IMR-90 (cell line): ENCODE results near the gene SLC26A4. TPM values are rescaled to one million over a fixed set of nuclear protein-coding genes. Genes with fewer than 3 reads are reported as not detected.

Source experiments
- ATAC-seq: fragments of 200-7000 bp; cut with Tn5 transposase; 2 replicates; pipeline ENCODE4 v1.9.1; 2020; ENCODE audit warnings: low read depth, mild to moderate bottlenecking, moderate library complexity
- BruUV-seq: library from RNA; stranded (reverse); fragments of 400-500 nt; replicated peaks from 2 replicates; lab custom pipeline; 2021; lab: Mats Ljungman, UMichigan
- CTCF ChIA-PET: fragments of 300-600 bp; formaldehyde crosslinking; extraction: SDS; loops from one replicate; lab custom pipeline; 2021; ENCODE audit warnings: antibody characterized with exemption; lab: Yijun Ruan, JAX
- POLR2A ChIA-PET: fragments of 300-600 bp; sonication (Branson Sonifier 250); formaldehyde crosslinking; loops from one replicate; lab custom pipeline; 2022; ENCODE audit warnings: antibody characterized with exemption; ENCODE audit not compliant: unreplicated experiment; lab: Charles Lee
- DNase-seq: peaks from one replicate; pipeline ENCODE4 v3.0.0; 2013
- H2AFZ ChIP-seq: replicated peaks from 2 replicates; pipeline ENCODE3; 2013; ENCODE audit warnings: low read length, mild to moderate bottlenecking; ENCODE audit not compliant: poor library complexity
- H2AK5ac ChIP-seq: 2 replicates; pipeline ENCODE4 v1.6.1; 2013; ENCODE audit warnings: low read depth, low read length, inconsistent platforms
- H2AK9ac ChIP-seq: replicated peaks from 2 replicates; pipeline ENCODE3; 2013; ENCODE audit warnings: mild to moderate bottlenecking, low read depth, low read length, moderate library complexity; ENCODE audit not compliant: poor library complexity
- H2BK120ac ChIP-seq: 2 replicates; pipeline ENCODE4 v1.6.1; 2013; ENCODE audit warnings: low read depth, low read length, inconsistent platforms
- H2BK15ac ChIP-seq: 3 replicates; pipeline ENCODE4 v1.6.1; 2013; ENCODE audit warnings: low read depth, low read length, inconsistent platforms
- H2BK20ac ChIP-seq: 2 replicates; pipeline ENCODE4 v1.6.1; 2013; ENCODE audit warnings: low read depth, mild to moderate bottlenecking, inconsistent platforms, low read length, moderate library complexity
- H2BK5ac ChIP-seq: 2 replicates; pipeline ENCODE4 v1.6.1; 2013; ENCODE audit warnings: mild to moderate bottlenecking, low read depth, low read length, inconsistent platforms; ENCODE audit not compliant: poor library complexity, severe bottlenecking
- H3K14ac ChIP-seq: replicated peaks from 2 replicates; pipeline ENCODE4 v1.6.1; 2013; ENCODE audit warnings: low read depth, low read length, inconsistent platforms
- H3K18ac ChIP-seq: 2 replicates; pipeline ENCODE4 v1.6.1; 2013; ENCODE audit warnings: low read depth, low read length, control low read depth
- H3K23ac ChIP-seq: 2 replicates; pipeline ENCODE4 v1.6.1; 2013; ENCODE audit warnings: low read depth, low read length, inconsistent platforms
- H3K27ac ChIP-seq: 2 replicates; pipeline ENCODE4 v1.5.1; 2013; ENCODE audit warnings: mild to moderate bottlenecking, control low read depth, low read length; ENCODE audit not compliant: insufficient read depth
- H3K27me3 ChIP-seq: 2 replicates; pipeline ENCODE4 v1.6.1; 2013; ENCODE audit warnings: low read length; ENCODE audit not compliant: control insufficient read depth, insufficient read depth
- H3K36me3 ChIP-seq: 2 replicates; pipeline ENCODE4 v1.6.1; 2013; ENCODE audit warnings: low read length, mixed read lengths; ENCODE audit not compliant: control insufficient read depth, insufficient read depth
- H3K4ac ChIP-seq: 2 replicates; pipeline ENCODE4 v1.6.1; 2013; ENCODE audit warnings: low read depth, low read length, inconsistent platforms
- H3K4me1 ChIP-seq: 2 replicates; pipeline ENCODE4 v1.6.1; 2013; ENCODE audit warnings: low read length, mixed read lengths; ENCODE audit not compliant: control insufficient read depth, insufficient read depth
- H3K4me2 ChIP-seq: 2 replicates; pipeline ENCODE4 v1.6.1; 2013; ENCODE audit warnings: low read depth, mild to moderate bottlenecking, control low read depth, low read length, moderate library complexity
- H3K4me3 ChIP-seq: 2 replicates; pipeline ENCODE4 v1.5.1; 2013; ENCODE audit warnings: low read depth, mild to moderate bottlenecking, control low read depth, low read length, moderate library complexity; ENCODE audit not compliant: insufficient read depth
- H3K56ac ChIP-seq: 2 replicates; pipeline ENCODE4 v1.6.1; 2013; ENCODE audit warnings: low read length, inconsistent platforms; ENCODE audit not compliant: insufficient read depth; ENCODE audit errors: extremely low read depth
- H3K79me1 ChIP-seq, 2 experiments: 2 replicates each; pipeline ENCODE4 v1.6.1; 2013; ENCODE audit warnings: low read length in 2 of 2, inconsistent platforms in 1 of 2, low read depth in 1 of 2
- H3K9ac ChIP-seq: 2 replicates; pipeline ENCODE4 v1.6.1; 2013; ENCODE audit warnings: low read depth, low read length, control low read depth
- H3K9me1 ChIP-seq: 2 replicates; pipeline ENCODE4 v1.6.1; 2013; ENCODE audit warnings: low read length, inconsistent platforms; ENCODE audit not compliant: insufficient read depth
- H3K9me3 ChIP-seq: 2 replicates; pipeline ENCODE4 v1.6.1; 2013; ENCODE audit warnings: low read length; ENCODE audit not compliant: control insufficient read depth, insufficient read depth
- H4K20me1 ChIP-seq: 2 replicates; pipeline ENCODE4 v1.6.1; 2013; ENCODE audit warnings: low read length, inconsistent platforms; ENCODE audit not compliant: insufficient read depth
- H4K5ac ChIP-seq: 2 replicates; pipeline ENCODE4 v1.6.1; 2013; ENCODE audit warnings: mild to moderate bottlenecking, low read depth, low read length, control low read depth
- H4K8ac ChIP-seq, 2 experiments: 2 replicates each; pipeline ENCODE4 v1.6.1; 2013; ENCODE audit warnings: low read depth in 2 of 2, low read length in 2 of 2, control low read depth in 1 of 2, inconsistent platforms in 1 of 2
- H4K91ac ChIP-seq: 2 replicates; pipeline ENCODE4 v1.6.1; 2013; ENCODE audit warnings: low read depth, low read length, inconsistent platforms; ENCODE audit not compliant: insufficient read depth
- BHLHE40 ChIP-seq: fragments of 150-350 bp; IDR thresholded peaks from 2 replicates; pipeline ENCODE4 v1.6.1; 2016; ENCODE audit warnings: mild to moderate bottlenecking, low read depth, low read length
- CEBPB ChIP-seq: IDR thresholded peaks from 2 replicates; pipeline ENCODE4 v1.6.1; 2012; ENCODE audit warnings: low read depth, low read length, improper control_type of control experiment
- FOS ChIP-seq: fragments of 150-350 bp; IDR thresholded peaks from 2 replicates; pipeline ENCODE4 v1.6.1; 2016; ENCODE audit warnings: low read depth, low read length
- MAFK ChIP-seq: IDR thresholded peaks from 2 replicates; pipeline ENCODE4 v1.6.1; 2012; ENCODE audit warnings: low read depth, low read length, improper control_type of control experiment
- MAZ ChIP-seq: IDR thresholded peaks from 2 replicates; pipeline ENCODE4 v1.6.1; 2012; ENCODE audit warnings: low read depth, mild to moderate bottlenecking, low read length, improper control_type of control experiment, moderate library complexity, borderline replicate concordance
- MXI1 ChIP-seq: IDR thresholded peaks from 2 replicates; pipeline ENCODE4 v1.6.1; 2012; ENCODE audit warnings: low read depth, mild to moderate bottlenecking, low read length, moderate library complexity, borderline replicate concordance
- NFE2L2 ChIP-seq: fragments of 150-350 bp; IDR thresholded peaks from 2 replicates; pipeline ENCODE4 v1.6.1; 2016; ENCODE audit warnings: low read depth, mild to moderate bottlenecking, low read length
- POLR2A ChIP-seq: IDR thresholded peaks from 2 replicates; pipeline ENCODE4 v1.6.1; 2012; ENCODE audit warnings: mild to moderate bottlenecking, low read depth, low read length
- RAD21 ChIP-seq: IDR thresholded peaks from 2 replicates; pipeline ENCODE4 v1.6.1; 2012; ENCODE audit warnings: low read length, improper control_type of control experiment
- RCOR1 ChIP-seq: IDR thresholded peaks from 2 replicates; pipeline ENCODE4 v1.6.1; 2012; ENCODE audit warnings: mild to moderate bottlenecking, low read length, improper control_type of control experiment; ENCODE audit not compliant: insufficient replicate concordance
- RFX5 ChIP-seq: IDR thresholded peaks from 2 replicates; pipeline ENCODE4 v1.8.0; 2012; ENCODE audit warnings: low read depth, mild to moderate bottlenecking, low read length, moderate library complexity
- SMC3 ChIP-seq: fragments of 150-350 bp; IDR thresholded peaks from 2 replicates; pipeline ENCODE4 v1.6.1; 2016; ENCODE audit warnings: low read depth, mild to moderate bottlenecking, antibody characterized with exemption, low read length, moderate library complexity
- WGBS, 2 experiments: methylation state at CpG; one replicate each; pipeline versions ENCODE4 v1.1.5 to v1.1.7; 2013; ENCODE audit warnings: missing lambda C conversion rate in 2 of 2; ENCODE audit not compliant: insufficient read length in 1 of 2; ENCODE audit errors: extremely low coverage in 2 of 2; 5-methylcytosine and 5-hydroxymethylcytosine counted together
- dilution Hi-C: fragments of 300-500 bp; cut with HindIII; formaldehyde crosslinking; loops from one replicate; pipeline ENCODE4 v1.14.3; 2018; ENCODE audit warnings: low sequenced_read_pairs; ENCODE audit not compliant: unreplicated experiment
- in situ Hi-C: fragments of 300-500 bp; cut with MboI; formaldehyde crosslinking; loops from 3 replicates; pipeline ENCODE4 v1.14.3; 2019; ENCODE audit warnings: low sequenced_read_pairs, inconsistent platforms, mixed read lengths
- intact Hi-C: fragments of 100-400 bp; cut with micrococcal nuclease; formaldehyde crosslinking; loops from 2 replicates; pipeline ENCODE4 v1.10.0; 2022
- polyA plus RNA-seq, 3 experiments: library from polyadenylated mRNA; depleted of rRNA; stranded (reverse); fragments of >200 nt; gene quantifications; 2 replicates each; pipeline ENCODE4 v1.2.3, GENCODE V29; 2012; ENCODE audit warnings: low replicate concordance in 1 of 3
- total RNA-seq: library from RNA; depleted of rRNA; stranded (reverse); fragments of >200 nt; gene quantifications from 2 replicates; pipeline ENCODE4 v1.2.3, GENCODE V29; 2012
- TF ChIP-seq, protein P1 (sequence below): fragments of 150-350 bp; IDR thresholded peaks from 2 replicates; pipeline ENCODE4 v1.6.1; 2016; ENCODE audit warnings: low read depth, mild to moderate bottlenecking, low read length, moderate library complexity, borderline replicate concordance
- TF ChIP-seq, protein P2 (sequence below): conservative IDR thresholded peaks from 2 replicates; pipeline ENCODE4 v1.5.1; 2012; ENCODE audit warnings: mild to moderate bottlenecking, low read depth, low read length, improper control_type of control experiment
- TF ChIP-seq, protein P3 (sequence below): fragments of 150-350 bp; IDR thresholded peaks from 2 replicates; pipeline ENCODE4 v1.6.1; 2017; ENCODE audit warnings: mild to moderate bottlenecking, antibody characterized with exemption, low read length, low read depth

Gene SLC26A4
- total and polyA plus RNA-seq, 2 of the 4 experiments (the other 2 are of a cell fraction) = 0.09 to 1.1 TPM

DNA sequence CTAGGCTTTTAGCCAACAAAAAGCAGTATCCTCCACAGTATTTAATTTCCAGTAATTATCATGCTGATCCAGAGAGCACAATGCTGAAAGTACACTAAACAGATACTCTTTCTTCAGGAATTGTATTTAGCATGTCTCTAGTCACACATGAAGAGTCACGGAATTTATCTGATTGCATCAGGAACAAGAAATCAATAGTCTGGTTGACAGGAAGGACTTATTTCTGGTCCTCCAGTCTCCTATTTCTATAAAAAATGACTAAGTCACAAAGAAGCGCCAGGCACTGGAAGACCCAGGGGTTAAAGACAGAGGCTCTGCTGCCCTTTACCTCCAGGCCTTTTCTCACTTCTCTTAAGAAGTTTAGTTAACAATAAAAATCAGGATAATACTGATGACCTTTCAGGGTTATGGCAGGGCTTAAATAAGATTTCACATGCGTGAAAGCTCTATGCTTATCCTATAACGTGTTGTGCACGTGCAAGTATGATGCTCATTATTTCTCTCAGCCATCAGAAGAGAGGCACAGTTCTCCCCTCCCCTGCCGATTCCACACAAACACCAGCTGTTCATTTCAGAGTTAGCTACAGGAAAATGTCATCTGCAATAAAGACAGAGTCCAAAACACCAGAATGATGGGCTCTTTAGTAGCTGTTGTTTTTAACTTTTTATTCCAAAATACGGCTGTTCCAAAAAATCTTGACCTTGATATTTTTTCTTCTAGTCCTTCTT lies 36.9 kb downstream of the SLC26A4 start:
- 14% methylated on average over 3 of the region's 7 CpGs; no CpG with 5 or more reads in 1 of the 2 experiments for WGBS, 2 experiments
- Histone ChIP-seq H3K9ac (no peak overlapping the region), H3K9me1 (peaks cover 3% of the 10 kb centered on the region; the same call in 1 of the 2 replicates), H4K8ac (no peak overlapping the region), H3K23ac (no peak overlapping the region; the same call in 1 of the 2 replicates), H3K4me3 (no peak overlapping the region), H3K27me3 (no peaks in the 10 kb centered on the region), H2AK5ac (no peak overlapping the region), H3K4me2 (no peak overlapping the region), H3K56ac (no peak overlapping the region), H3K14ac (no peak overlapping the region), H3K36me3 (no peaks in the 10 kb centered on the region), H2BK20ac (no peak overlapping the region), H3K4me1 (peaks cover 6% of the 10 kb centered on the region), H2AFZ (no peak overlapping the region), H3K27ac (no peak overlapping the region), H3K18ac (no peak overlapping the region), H4K91ac (no peak overlapping the region), H4K5ac (no peak overlapping the region), H2BK120ac (no peak overlapping the region), H2BK5ac (no peak overlapping the region), H4K20me1 (no peaks in the 10 kb centered on the region), H2BK15ac (no peak overlapping the region), H3K4ac (no peak overlapping the region), H2AK9ac (no peak overlapping the region), H3K79me1 (no peaks in the 10 kb centered on the region), H3K9me3 (no peaks in the 10 kb centered on the region)
- ATAC-seq (no peak), DNase-seq (no peak)
- no TSS peak for BruUV-seq
- POLR2A ChIA-PET = interaction anchor here (0.7 kb wide), 1 partner anchor 7 kb away, joined by 8 read pairs; no protein-coding TSS in a partner anchor
- dilution Hi-C loops = no loop called here
- CTCF ChIA-PET = interaction anchor here (1.1 kb wide), 1 partner anchor 54 kb away, joined by 3 read pairs; no protein-coding TSS in a partner anchor
- in situ Hi-C loops = no loop called here
- intact Hi-C loops = no loop called here
- TF ChIP-seq, protein P1, sequence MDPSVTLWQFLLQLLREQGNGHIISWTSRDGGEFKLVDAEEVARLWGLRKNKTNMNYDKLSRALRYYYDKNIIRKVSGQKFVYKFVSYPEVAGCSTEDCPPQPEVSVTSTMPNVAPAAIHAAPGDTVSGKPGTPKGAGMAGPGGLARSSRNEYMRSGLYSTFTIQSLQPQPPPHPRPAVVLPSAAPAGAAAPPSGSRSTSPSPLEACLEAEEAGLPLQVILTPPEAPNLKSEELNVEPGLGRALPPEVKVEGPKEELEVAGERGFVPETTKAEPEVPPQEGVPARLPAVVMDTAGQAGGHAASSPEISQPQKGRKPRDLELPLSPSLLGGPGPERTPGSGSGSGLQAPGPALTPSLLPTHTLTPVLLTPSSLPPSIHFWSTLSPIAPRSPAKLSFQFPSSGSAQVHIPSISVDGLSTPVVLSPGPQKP = no peak
- TF ChIP-seq MAZ (no peak), RAD21 (no peak), MAFK (no peak), SMC3 (no peak), RCOR1 (no peak), POLR2A (no peak), CEBPB (no peak), BHLHE40 (no peak), FOS (no peak), NFE2L2 (no peak), MXI1 (no peak), RFX5 (no peak)
- TF ChIP-seq, protein P2, sequence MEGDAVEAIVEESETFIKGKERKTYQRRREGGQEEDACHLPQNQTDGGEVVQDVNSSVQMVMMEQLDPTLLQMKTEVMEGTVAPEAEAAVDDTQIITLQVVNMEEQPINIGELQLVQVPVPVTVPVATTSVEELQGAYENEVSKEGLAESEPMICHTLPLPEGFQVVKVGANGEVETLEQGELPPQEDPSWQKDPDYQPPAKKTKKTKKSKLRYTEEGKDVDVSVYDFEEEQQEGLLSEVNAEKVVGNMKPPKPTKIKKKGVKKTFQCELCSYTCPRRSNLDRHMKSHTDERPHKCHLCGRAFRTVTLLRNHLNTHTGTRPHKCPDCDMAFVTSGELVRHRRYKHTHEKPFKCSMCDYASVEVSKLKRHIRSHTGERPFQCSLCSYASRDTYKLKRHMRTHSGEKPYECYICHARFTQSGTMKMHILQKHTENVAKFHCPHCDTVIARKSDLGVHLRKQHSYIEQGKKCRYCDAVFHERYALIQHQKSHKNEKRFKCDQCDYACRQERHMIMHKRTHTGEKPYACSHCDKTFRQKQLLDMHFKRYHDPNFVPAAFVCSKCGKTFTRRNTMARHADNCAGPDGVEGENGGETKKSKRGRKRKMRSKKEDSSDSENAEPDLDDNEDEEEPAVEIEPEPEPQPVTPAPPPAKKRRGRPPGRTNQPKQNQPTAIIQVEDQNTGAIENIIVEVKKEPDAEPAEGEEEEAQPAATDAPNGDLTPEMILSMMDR = no peak
- TF ChIP-seq, protein P3, sequence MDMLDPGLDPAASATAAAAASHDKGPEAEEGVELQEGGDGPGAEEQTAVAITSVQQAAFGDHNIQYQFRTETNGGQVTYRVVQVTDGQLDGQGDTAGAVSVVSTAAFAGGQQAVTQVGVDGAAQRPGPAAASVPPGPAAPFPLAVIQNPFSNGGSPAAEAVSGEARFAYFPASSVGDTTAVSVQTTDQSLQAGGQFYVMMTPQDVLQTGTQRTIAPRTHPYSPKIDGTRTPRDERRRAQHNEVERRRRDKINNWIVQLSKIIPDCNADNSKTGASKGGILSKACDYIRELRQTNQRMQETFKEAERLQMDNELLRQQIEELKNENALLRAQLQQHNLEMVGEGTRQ = no peak
